HG02623 (cell line): ENCODE measurements around the gene ATG12.
A peak's percentile ranks its signal among the peaks of the same experiment; 100 is the strongest.
"Not testable (repeated sequence)": the region's sequence is repeated elsewhere in the genome, so short reads cannot be mapped to it uniquely, and the experiment has no call there.

Source experiments
- ATAC-seq: cut with Tn5 transposase; IDR thresholded peaks from one replicate; pipeline ENCODE4 v1.9.1; 2021; ENCODE audit warnings: moderate library complexity; ENCODE audit not compliant: unreplicated experiment

Gene ATG12

GRCh38 chr5:115842952-115843351, 1.6 kb upstream of the ATG12 start:
- no peak for ATAC-seq

- peak; percentile 28 for ATAC-seq
These were observed 947 bp upstream of the ATG12 start for GRCh38 chr5:115842089-115842935.

- ATAC-seq = no peak
These were observed 492 bp downstream of the ATG12 start for GRCh38 chr5:115840873-115841272.

GRCh38 chr5:115838885-115839518, 2.4 kb downstream of the ATG12 start:
- no peak for ATAC-seq

DNA sequence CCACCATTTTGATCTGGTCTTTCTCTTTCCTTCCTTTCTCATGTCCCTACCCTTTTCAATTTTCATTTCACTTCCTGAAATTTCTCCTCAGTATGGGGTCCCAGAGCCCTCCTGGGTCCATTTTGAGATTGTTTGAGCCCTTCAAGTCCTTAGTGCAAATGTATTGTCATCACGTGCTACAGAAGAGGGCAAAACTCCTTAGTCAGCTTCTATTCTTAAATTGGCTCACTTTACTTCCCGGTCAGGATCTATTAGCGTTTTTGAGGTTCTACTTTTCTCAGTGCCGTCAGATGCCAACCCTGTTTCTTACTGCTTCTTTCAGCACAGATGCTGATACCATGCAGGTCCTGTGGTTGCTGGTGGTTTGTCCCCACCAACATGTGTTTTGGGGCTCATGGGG, 5.9 kb downstream of the ATG12 start:
- no peak for ATAC-seq

- ATAC-seq = peak; percentile 69
These were observed 10.1 kb downstream of the ATG12 start for GRCh38 chr5:115831163-115831768.

GRCh38 chr5:115829913-115830312, 11.5 kb downstream of the ATG12 start:
- no peak for ATAC-seq

DNA sequence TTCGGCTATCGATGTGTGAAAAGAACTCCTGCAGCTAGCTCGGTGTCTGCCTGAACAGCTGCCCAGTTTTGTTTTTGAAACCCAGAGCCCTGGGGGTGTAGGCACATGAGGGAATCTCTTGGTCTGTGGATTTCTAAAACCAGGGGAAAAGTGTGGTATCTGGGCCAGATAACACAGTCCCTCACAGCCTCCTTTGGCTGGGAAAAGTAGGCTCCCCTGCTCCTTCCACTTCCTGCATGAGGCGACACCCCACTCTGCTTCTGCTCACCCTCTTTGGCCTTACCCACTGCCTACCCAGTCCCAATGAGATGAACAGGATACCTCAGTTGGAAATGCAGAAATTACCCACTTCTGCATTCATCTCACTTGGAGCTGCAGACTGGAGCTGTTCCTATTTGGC, 15.4 kb downstream of the ATG12 start:
- no peak for ATAC-seq

GRCh38 chr5:115824983-115825382, 16.4 kb downstream of the ATG12 start:
- ATAC-seq = not testable (repeated sequence)

- ATAC-seq = no peak
These were observed 20.5 kb downstream of the ATG12 start for GRCh38 chr5:115820846-115821245.

DNA sequence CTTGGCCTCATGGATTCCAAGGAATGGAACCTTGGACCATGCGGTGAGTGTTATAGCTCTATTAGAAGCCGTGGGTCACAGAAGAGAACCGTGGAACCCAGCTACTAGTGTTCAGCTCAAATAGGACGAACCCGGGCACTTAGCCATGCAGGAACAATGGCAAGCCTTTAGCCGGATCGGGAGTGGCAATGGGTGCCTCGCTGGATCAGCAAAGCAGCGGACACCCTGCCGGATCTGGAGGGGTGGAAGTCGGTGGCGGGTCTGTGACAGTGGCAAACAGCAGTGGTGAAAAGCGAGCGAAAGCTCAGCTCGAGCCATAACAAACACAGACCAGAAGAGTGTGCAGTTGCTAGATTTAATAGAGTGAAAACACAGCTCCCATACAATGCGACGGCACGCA, 22.5 kb downstream of the ATG12 start:
- no peak for ATAC-seq

- no peak for ATAC-seq
These were observed 24.0 kb downstream of the ATG12 start for GRCh38 chr5:115817386-115817785.

DNA sequence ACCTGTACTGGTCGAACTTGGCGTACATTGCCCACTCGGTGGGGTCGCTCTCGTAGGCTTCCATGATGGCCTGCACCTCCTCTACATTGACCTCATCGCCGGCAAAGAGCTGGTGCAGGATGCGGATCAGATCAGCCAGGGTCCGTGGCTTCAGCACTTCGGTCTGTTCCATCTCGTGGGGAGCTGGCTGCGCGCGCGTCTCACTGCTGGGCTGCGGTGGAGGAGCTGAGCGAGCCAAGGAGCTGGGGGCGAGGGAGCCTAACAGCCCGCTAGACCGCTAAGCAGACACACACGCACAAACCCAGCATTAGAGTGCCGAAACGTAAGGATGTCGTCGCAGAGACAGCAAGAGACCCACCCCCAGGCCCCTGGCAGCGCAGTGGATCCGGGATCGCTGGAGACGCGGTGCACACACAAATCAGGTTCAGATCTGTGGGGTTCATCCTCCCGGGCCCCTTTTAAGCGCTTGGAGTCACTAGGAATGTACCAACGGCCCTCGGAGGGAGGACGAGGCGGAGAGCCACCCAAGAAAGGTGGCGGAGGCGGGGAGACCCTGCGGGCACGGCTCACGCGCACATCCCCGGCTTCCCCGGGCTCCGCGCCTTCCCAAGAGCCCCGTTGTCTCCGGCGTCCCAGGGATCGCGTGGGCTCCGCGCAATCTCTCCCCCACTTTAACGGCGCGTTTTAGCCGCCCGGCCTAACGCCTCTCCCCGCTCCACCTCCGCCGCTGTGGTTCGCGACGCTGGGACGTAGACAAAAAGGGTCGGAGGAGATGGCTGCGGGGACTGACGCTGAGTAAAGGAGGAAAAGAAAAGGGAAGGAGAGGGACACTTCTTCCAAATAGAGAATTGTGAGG, 24.9 kb downstream of the ATG12 start, which contains the start of gene CDO1:
Gene CDO1 (minus strand): TSS at position 434 of the 856 bp plus-strand sequence. CDS start 262 bp downstream, at position 172.
- ATAC-seq = no peak

DNA sequence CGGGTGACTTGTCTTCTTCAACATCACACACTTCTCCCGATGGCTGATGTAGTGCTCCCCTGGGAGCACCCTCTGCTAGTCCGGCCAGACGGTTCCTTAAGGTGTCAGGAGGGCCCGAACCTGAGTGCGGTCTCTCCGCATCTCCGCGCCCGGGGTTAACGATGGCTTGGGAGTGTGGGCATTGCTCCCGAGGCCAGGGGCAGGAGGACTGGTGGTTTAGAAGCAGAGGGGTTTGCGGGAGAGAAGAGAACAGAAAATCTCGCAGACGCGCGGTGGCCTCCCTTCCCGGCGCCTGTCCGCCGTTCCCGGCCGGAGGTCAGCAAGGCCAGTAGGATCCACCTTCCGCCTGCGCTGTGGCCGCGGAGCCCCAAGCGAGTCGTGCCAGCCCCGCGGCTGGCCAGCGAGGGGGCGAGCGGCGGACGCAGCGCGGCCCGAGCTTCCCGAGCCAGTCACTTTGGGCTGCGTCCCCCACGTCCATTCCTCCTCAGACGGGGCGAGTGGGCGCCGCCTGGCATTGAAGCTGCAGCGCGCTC, 25.6 kb downstream of the ATG12 start:
- no peak for ATAC-seq

DNA sequence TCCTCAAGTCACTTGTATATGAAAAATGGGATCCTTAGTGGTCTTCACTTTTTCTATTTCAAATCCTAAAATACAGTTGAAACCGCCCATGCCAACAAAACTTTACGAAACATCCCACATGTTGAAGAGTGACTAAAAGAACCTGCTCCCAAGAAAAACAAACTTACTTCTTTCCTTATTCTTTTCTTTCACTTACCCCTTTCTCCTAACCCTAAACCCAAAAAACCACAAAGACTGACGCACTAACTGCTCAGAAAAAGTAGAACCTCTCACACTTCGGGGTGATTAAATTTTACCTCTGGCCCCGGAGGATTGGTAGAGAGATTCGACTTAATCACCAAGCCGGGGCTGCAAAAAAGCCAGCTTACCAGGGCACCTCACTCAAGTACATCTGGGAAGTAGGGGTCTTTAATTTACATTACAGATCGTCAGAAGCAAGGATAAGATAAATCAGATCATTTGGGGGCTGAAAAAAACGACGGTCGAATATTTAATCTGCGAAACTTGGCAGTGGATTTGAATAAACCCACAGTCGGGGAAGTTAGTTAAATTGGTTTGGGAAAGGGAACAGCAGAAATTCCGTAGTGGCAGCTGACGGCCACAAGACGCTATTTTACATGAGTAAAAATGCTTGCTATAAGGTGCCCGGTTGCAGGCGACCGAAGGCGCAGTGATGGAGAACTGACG, 26.2 kb downstream of the ATG12 start:
- ATAC-seq = no peak

GRCh38 chr5:115813719-115814118, 27.6 kb downstream of the ATG12 start:
- no peak for ATAC-seq

DNA sequence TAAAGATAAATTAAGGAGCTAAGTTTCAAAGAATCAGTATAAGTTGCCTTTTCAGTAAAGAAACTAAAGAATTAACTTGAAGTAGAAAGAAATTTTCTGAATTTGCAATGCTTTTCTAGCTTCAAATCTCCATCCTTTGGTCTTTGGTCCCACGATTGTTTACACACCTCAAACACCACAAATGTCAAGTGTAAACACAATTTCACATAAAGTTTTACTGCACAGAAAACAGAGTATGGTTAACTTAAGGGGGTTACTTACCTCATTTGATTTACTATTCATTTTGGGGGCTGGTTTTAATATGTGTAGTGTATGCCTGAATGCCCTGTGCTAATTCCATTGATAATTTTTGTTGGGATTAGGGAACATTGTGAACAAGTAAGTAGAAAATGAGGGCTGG, 29.0 kb downstream of the ATG12 start:
- no peak for ATAC-seq

DNA sequence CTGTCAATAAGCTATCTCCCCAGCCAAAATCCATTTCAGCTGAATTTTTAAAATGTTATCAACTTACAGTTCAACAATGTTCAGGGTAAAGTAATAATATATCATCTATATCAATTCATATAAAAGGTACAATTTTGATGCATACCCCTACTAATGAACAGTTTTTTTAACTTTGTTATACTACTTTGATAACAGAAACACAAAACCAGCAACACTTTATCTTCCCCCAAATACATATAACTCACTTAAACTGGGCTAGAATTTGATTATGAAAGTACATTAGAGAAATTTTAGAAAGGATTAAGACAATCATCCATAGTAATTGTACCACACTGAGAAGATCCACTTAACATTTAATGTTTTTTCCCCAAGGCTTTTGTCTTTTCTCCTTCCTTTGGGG, 30.0 kb downstream of the ATG12 start:
- ATAC-seq = no peak

- ATAC-seq = no peak
These were observed 30.6 kb downstream of the ATG12 start for GRCh38 chr5:115810761-115811160.

- no peak for ATAC-seq
These were observed 31.4 kb downstream of the ATG12 start for GRCh38 chr5:115809946-115810345.
